HL-60 (cell line): ENCODE data around the gene PDK3.

Source experiments
- DNase-seq, 2 experiments: peaks; one replicate each; pipeline ENCODE4 v3.0.0-alpha.2; 2010 to 2020; ENCODE audit warnings: low read depth in 1 of 2, low spot score in 1 of 2
- H3K27ac ChIP-seq: fragments of 250-450 bp; sonication (Bioruptor Pico); replicated peaks from 2 replicates; pipeline ENCODE4 v1.5.1; 2020; ENCODE audit warnings: mild to moderate bottlenecking, moderate library complexity
- H3K27me3 ChIP-seq: fragments of 250-450 bp; sonication (Bioruptor Pico); 2 replicates; pipeline ENCODE4 v1.5.1; 2021; ENCODE audit warnings: mild to moderate bottlenecking, moderate library complexity; ENCODE audit not compliant: insufficient read depth, poor library complexity, severe bottlenecking
- H3K4me3 ChIP-seq: replicated peaks from 2 replicates; pipeline ENCODE4 v1.5.1; 2011; ENCODE audit warnings: mild to moderate bottlenecking, control low read depth, low read length; ENCODE audit not compliant: insufficient read depth
- GABPA ChIP-seq: IDR thresholded peaks from 2 replicates; pipeline ENCODE4 v1.6.1; 2012; ENCODE audit warnings: low read depth
- POLR2AphosphoS5 ChIP-seq: IDR thresholded peaks from 2 replicates; pipeline ENCODE4 v1.6.1; 2012; ENCODE audit warnings: low read depth
- SPI1 ChIP-seq: IDR thresholded peaks from 2 replicates; pipeline ENCODE4 v1.6.1; 2012; ENCODE audit warnings: low read depth, mild to moderate bottlenecking, borderline replicate concordance
- TF ChIP-seq, protein P1 (sequence below): IDR thresholded peaks from one replicate; pipeline ENCODE4 v1.5.1; 2011; ENCODE audit warnings: low read length, control low read depth, inconsistent platforms; ENCODE audit not compliant: insufficient read depth
- TF ChIP-seq, protein P2 (sequence below): IDR thresholded peaks from 2 replicates; pipeline ENCODE4 v1.6.1; 2012; ENCODE audit warnings: low read depth; ENCODE audit not compliant: insufficient replicate concordance

PDK3 gene

DNA sequence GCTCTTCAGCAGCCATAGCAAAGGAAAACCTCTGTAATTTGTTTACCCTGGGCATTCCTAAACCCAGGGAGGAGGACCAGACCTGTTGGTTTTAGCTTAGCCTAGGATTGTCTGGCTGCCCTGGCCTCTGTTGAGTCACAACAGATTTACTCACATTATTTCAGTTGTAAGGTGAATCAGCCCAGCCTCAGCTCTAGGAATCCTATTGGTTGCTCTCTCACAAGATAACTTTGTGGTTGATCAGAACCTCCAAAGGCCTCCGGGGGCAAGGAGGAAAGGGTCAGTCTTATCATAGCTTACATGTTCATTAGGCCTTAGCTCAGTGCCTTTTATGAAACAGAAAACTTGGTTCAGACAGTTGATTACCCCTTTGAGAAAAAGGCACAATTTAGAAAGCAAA lies 41.0 kb downstream of the PDK3 start:
- H3K27ac ChIP-seq = no peak overlapping the region
- no peak for DNase-seq
- no peaks in the 10 kb centered on the region for H3K27me3 ChIP-seq
- no peak overlapping the region for H3K4me3 ChIP-seq
- TF ChIP-seq GABPA (no peak), POLR2AphosphoS5 (no peak), SPI1 (no peak)
- TF ChIP-seq, protein P1, sequence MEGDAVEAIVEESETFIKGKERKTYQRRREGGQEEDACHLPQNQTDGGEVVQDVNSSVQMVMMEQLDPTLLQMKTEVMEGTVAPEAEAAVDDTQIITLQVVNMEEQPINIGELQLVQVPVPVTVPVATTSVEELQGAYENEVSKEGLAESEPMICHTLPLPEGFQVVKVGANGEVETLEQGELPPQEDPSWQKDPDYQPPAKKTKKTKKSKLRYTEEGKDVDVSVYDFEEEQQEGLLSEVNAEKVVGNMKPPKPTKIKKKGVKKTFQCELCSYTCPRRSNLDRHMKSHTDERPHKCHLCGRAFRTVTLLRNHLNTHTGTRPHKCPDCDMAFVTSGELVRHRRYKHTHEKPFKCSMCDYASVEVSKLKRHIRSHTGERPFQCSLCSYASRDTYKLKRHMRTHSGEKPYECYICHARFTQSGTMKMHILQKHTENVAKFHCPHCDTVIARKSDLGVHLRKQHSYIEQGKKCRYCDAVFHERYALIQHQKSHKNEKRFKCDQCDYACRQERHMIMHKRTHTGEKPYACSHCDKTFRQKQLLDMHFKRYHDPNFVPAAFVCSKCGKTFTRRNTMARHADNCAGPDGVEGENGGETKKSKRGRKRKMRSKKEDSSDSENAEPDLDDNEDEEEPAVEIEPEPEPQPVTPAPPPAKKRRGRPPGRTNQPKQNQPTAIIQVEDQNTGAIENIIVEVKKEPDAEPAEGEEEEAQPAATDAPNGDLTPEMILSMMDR = no peak
- TF ChIP-seq, protein P2, sequence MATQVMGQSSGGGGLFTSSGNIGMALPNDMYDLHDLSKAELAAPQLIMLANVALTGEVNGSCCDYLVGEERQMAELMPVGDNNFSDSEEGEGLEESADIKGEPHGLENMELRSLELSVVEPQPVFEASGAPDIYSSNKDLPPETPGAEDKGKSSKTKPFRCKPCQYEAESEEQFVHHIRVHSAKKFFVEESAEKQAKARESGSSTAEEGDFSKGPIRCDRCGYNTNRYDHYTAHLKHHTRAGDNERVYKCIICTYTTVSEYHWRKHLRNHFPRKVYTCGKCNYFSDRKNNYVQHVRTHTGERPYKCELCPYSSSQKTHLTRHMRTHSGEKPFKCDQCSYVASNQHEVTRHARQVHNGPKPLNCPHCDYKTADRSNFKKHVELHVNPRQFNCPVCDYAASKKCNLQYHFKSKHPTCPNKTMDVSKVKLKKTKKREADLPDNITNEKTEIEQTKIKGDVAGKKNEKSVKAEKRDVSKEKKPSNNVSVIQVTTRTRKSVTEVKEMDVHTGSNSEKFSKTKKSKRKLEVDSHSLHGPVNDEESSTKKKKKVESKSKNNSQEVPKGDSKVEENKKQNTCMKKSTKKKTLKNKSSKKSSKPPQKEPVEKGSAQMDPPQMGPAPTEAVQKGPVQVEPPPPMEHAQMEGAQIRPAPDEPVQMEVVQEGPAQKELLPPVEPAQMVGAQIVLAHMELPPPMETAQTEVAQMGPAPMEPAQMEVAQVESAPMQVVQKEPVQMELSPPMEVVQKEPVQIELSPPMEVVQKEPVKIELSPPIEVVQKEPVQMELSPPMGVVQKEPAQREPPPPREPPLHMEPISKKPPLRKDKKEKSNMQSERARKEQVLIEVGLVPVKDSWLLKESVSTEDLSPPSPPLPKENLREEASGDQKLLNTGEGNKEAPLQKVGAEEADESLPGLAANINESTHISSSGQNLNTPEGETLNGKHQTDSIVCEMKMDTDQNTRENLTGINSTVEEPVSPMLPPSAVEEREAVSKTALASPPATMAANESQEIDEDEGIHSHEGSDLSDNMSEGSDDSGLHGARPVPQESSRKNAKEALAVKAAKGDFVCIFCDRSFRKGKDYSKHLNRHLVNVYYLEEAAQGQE = no peak

DNA sequence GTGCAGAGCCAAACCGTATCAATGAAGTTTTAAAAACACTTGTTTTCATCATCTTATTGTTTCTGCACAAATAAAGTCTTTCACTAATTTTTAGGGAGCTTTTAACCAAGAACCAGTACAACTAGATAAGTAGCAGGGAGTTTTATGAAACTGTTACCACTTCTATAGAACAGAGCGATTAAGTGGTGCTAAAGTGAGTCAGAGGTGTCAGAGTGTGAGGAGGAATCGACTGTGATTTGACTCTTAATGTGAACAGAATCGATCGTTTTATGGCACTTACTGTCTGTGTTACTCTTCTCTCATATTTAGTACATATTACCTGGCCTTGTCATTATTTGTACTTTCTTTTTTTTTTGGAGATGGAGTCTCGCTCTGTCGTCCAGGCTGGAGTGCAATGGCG lies 43.3 kb downstream of the PDK3 start:
- no peak overlapping the region for H3K27ac ChIP-seq
- no peak for TF ChIP-seq SPI1
- TF ChIP-seq, protein P1 = no peak
- TF ChIP-seq, protein P2 = no peak
- no peak for TF ChIP-seq GABPA
- TF ChIP-seq POLR2AphosphoS5 = no peak

DNA sequence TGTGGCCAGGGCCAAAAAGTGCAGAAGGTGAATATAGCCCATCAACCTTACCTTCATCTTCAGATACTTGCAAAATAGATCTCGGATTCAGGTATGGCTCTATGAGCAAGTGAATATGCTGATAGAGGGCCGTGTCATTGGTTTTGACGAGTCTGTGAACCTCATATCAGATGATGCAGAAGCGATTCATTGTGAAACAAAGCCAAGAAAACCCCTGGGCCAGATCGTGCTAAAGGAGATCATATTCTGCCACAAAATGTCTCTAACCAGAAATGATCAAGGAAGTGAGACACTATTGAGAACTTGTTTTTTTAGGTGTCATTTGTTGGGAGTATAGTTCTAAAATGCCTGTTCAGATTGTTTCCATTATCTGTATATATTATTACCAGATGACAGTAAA lies 48.3 kb downstream of the PDK3 start:
- Histone ChIP-seq H3K27ac (no peak overlapping the region), H3K4me3 (no peak overlapping the region), H3K27me3 (no peaks in the 10 kb centered on the region)
- TF ChIP-seq SPI1 (no peak), POLR2AphosphoS5 (no peak), GABPA (no peak)
- TF ChIP-seq, protein P2 = no peak
- TF ChIP-seq, protein P1 = no peak
- DNase-seq = no peak

More for the DNA sequence above, 43.3 kb downstream of the PDK3 start:
- no peaks in the 10 kb centered on the region for H3K27me3 ChIP-seq
- no peak for DNase-seq
- H3K4me3 ChIP-seq = no peak overlapping the region
